NCI-H526 (cell line): ENCODE results near the gene CSAG2.

ENCODE experiments used
- DNase-seq, 2 experiments: peaks; one replicate each; lab custom pipeline; 2025; lab: John Stamatoyannopoulos, UW

CSAG2 gene

DNA sequence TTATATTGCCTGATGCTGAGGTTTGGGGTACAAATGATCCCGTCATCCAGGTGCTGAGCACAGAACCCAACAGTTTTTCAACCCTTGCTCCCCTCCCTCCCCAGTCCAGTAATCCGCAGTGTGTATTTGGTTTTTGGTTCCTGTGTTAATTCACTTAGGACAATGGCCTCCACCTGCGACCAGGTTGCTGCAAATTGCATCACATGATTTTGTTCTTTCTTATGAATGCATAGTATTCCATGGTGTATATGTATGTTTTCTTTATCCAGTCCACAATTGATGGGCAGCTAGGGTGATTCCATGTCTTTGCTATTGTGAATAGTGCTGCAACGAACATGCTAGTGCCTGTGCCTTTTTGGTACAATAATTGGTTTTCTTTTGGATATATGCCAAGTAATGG, 46.0 kb downstream of the CSAG2 start:
- no peak for DNase-seq

DNA sequence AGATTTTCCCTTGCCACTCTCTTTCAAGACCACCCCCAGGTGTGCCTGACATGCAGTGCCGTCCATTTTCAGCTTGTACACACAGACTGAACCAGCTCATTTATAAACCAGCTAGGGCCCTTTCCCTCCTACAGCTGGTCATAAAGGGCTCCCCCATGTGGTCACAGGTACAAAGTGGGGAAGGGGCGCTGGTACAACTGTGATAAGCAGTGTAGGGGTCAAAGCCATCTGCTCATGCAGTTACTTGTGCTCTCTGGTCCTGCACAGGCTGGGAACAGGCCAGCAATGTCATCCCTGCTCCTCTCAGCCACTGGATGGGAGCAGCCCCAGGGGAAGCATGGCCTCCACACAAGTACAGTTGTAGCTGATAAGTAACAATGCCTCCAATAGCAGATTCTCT, 50.8 kb downstream of the CSAG2 start:
- peak in 1 of 2 experiments; percentile 21 for DNase-seq
